ENCODE results near the gene ABHD12B. TPM values are rescaled to one million over a fixed set of nuclear protein-coding genes. Genes with fewer than 3 reads are reported as not detected.

The ABHD12B gene, protein sequence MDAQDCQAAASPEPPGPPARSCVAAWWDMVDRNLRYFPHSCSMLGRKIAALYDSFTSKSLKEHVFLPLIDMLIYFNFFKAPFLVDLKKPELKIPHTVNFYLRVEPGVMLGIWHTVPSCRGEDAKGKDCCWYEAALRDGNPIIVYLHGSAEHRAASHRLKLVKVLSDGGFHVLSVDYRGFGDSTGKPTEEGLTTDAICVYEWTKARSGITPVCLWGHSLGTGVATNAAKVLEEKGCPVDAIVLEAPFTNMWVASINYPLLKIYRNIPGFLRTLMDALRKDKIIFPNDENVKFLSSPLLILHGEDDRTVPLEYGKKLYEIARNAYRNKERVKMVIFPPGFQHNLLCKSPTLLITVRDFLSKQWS
- total RNA-seq: 1 to 10 TPM in 1 of 6 donors, under 1 TPM in 2, not detected in 3; 0.26 to 7.6 (median 0.44) TPM

DNA sequence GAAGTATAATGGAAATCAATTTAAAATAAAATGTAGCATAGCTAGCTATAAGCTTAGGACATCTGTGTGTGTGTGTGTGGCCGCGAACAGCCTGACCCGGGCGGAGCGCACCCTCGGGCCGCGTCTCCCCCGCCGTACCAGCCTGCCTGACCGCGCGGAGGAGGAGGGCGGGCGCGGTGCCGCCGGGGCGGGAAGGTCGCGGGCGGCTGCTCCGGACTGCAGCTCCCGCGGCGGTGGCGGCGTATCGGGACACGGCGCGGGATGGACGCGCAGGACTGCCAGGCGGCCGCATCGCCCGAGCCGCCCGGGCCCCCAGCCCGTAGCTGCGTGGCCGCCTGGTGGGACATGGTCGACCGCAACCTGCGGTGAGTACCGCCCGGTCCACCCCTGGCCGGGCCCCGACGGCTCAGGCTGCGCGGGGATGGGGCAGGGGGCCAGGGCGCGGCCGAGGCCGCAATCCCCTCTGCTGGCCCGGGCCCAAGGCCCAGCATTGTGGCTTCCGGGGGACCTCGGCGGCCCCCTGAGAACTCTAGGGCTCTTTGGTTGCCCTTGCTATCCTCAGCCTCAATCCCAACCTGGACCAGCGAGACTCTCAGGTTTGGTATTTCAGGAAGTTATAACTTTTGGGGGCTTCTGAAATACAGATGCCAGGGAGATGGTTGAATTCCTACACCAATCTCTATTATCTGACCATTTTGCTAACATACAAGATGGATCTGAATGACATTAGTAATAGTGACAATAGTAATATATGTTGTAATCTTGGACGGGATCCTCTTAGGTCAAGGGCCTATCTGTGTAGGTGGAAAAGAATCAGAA, at the start of gene ABHD12B:
ABHD12B (plus strand) TSS at position 140 of the 819 bp plus-strand sequence; CDS start at position 262, 122 bp downstream.
- Histone ChIP-seq H3K4me3 (peak within 1 kb of the TSS in 3 of 4 donors; percentile 16 to 29 (median 27)), H3K36me3 (no peaks in the 10 kb centered on the region), H3K27ac (no peak within 1 kb of the TSS), H3K9me3 (no peaks in the 10 kb centered on the region), H3K4me1 (peaks cover 5 to 9% (median 8%) of the 10 kb centered on the region in 4 donors), H3K27me3 (peaks cover 0 to 13% (median 3%) of the 10 kb centered on the region in 4 donors)
- TF ChIP-seq, protein P1, sequence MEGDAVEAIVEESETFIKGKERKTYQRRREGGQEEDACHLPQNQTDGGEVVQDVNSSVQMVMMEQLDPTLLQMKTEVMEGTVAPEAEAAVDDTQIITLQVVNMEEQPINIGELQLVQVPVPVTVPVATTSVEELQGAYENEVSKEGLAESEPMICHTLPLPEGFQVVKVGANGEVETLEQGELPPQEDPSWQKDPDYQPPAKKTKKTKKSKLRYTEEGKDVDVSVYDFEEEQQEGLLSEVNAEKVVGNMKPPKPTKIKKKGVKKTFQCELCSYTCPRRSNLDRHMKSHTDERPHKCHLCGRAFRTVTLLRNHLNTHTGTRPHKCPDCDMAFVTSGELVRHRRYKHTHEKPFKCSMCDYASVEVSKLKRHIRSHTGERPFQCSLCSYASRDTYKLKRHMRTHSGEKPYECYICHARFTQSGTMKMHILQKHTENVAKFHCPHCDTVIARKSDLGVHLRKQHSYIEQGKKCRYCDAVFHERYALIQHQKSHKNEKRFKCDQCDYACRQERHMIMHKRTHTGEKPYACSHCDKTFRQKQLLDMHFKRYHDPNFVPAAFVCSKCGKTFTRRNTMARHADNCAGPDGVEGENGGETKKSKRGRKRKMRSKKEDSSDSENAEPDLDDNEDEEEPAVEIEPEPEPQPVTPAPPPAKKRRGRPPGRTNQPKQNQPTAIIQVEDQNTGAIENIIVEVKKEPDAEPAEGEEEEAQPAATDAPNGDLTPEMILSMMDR (IDR thresholded peaks at IDR 0.05): no peak
- TF ChIP-seq EP300 (IDR thresholded peaks at IDR 0.05) (no peak), POLR2AphosphoS5 (IDR thresholded peaks at IDR 0.05) (no peak), POLR2A (IDR thresholded peaks at IDR 0.05) (no peak)
- peak in 1 of 2 donors; percentile 86 for DNase-seq
- ATAC-seq (ENCODE audit: low FRiP score in 2 of 2): peak; percentile 53 to 68
- 12 to 18% methylated on average over 8 to 21 of the region's 63 CpGs for WGBS, 2 donors

DNA sequence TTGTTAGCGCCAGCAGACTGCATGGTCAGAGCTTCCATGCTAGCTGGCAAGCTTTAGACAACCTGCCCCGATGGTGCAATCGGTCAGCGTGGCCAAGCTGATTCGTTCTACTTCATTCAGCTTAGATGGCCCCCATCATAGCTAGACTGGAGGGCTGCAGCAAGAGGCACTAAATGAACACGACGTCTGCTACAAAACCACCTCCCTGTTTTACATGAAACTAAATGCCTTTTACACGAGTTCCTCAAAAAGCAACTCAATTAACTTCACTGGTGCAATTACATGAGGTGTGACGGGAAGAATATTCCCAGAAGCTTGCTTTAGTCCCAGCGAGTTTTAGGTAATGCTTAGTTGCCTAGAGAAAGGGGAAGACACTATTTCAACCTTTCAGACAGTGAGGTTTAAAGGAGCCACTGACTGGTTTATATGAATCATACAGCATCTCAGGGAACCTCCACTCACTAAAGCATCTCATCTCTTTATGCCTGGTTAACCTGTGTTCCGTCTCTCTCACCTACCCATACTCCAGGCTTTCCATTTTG, 49.3 kb upstream of the ABHD12B start:
- peak in 1 of 2 donors; percentile 55 for ATAC-seq (ENCODE audit: low FRiP score in 2 of 2)
- WGBS, 2 donors: 78 to 84% methylated on average over 11 of the region's 11 CpGs
- Histone ChIP-seq H3K9me3 (no peaks in the 10 kb centered on the region), H3K4me3 (no peak overlapping the region), H3K27ac (peak overlapping the region; percentile 29 to 80 (median 68)), H3K27me3 (no peaks in the 10 kb centered on the region), H3K4me1 (peaks cover 9 to 33% (median 30%) of the 10 kb centered on the region in 4 donors), H3K36me3 (no peaks in the 10 kb centered on the region)
- DNase-seq: no peak
- TF ChIP-seq POLR2A (IDR thresholded peaks at IDR 0.05) (no peak), POLR2AphosphoS5 (IDR thresholded peaks at IDR 0.05) (no peak), EP300 (IDR thresholded peaks at IDR 0.05) (no peak)
- TF ChIP-seq, protein P1 (IDR thresholded peaks at IDR 0.05): no peak

DNA sequence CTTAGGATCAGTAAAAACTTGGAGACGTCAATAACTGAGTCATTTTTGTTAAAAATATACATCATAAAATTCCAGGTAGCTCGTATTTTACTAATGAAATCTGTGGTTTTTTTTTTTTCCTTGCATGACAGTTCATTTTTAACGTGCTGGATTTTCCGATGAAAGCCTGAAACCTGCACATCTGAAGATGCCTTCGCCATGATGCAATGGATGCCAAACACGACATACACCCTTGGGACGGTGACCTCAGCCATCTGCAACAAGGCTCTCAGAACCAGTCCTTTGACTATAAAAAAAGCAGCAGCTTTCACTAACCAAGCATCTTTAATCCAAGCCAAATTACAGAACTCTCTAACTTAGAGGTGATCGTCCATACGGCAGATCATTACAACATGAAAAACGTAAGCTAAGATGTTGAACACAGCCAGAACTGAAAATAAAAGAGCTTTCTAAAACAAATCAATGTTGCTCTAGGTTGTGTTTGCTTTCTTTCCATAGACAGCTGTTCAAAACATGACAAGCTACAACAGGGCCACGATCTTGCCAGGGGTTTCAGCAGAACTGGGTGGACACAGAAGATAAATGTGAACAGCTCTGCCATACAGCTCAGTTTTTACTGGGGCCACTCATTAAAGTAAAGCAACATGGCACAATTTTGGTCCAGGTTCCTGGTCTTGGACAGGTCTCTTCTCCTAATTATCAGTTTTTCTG, 48.6 kb upstream of the ABHD12B start:
- Histone ChIP-seq H3K9me3 (no peaks in the 10 kb centered on the region), H3K4me3 (no peak overlapping the region), H3K27ac (peak overlapping the region; percentile 20 to 80 (median 68)), H3K36me3 (no peaks in the 10 kb centered on the region), H3K27me3 (no peaks in the 10 kb centered on the region), H3K4me1 (peaks cover 10 to 35% (median 31%) of the 10 kb centered on the region in 4 donors)
- peak in 1 of 2 donors; percentile 55 for ATAC-seq (ENCODE audit: low FRiP score in 2 of 2)
- WGBS, 2 donors: 79 to 80% methylated on average over 11 of the region's 11 CpGs
- TF ChIP-seq, protein P1 (IDR thresholded peaks at IDR 0.05): no peak
- TF ChIP-seq EP300 (IDR thresholded peaks at IDR 0.05) (no peak), POLR2A (IDR thresholded peaks at IDR 0.05) (no peak), POLR2AphosphoS5 (IDR thresholded peaks at IDR 0.05) (no peak)
- DNase-seq: no peak

DNA sequence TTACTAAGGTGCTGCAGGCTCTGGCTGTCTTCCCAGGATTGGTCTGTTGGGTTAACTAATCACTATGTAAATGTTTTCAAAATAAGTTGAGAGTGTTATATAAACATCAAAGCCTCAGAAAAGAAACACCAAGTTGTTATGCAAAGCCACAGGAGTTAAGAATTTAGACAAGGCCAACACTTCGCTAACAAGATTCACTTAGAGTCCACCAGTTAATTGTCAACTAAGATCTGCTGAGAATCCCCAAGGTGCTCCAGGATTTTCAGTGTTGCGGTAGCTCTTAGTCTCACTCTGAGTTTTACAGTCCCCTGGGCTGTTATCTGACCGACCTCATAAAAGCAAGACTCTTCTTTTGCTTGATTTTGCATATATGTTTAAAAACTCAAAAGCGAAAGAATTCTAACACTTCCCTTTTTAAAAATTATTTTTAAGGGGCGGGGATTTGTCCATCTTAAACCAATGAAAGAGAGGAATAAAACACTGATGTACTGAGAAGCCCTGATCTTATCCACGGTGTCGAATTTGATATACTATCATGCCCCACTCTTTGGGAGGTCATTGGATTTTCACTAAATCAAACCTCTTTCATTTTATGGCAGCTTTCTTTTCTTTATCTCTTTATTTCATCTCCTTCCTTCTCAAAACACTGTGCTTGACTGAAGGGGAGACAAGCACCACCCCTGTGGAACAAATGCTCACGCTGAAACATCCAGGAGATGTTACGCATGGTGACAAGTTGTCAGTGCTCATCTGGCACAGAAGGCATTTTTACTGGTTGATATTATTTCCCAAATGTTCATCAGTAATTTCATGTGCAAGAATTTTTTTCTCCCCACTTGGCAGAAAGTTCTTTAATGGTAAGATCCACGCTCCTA, 47.9 kb upstream of the ABHD12B start:
- Histone ChIP-seq H3K27me3 (no peaks in the 10 kb centered on the region), H3K9me3 (no peaks in the 10 kb centered on the region), H3K27ac (peak overlapping the region; percentile 20 to 80 (median 50)), H3K36me3 (no peaks in the 10 kb centered on the region), H3K4me1 (peaks cover 18 to 43% (median 34%) of the 10 kb centered on the region in 4 donors), H3K4me3 (no peak overlapping the region)
- WGBS, 2 donors: 66 to 73% methylated on average over 10 of the region's 10 CpGs
- no peak for ATAC-seq (ENCODE audit: low FRiP score in 2 of 2)
- DNase-seq: no peak
- TF ChIP-seq, protein P1 (IDR thresholded peaks at IDR 0.05): no peak
- no peak for TF ChIP-seq POLR2A (IDR thresholded peaks at IDR 0.05)
- TF ChIP-seq POLR2AphosphoS5 (IDR thresholded peaks at IDR 0.05): no peak
- no peak for TF ChIP-seq EP300 (IDR thresholded peaks at IDR 0.05)
